SH-SY5Y (cell line): ENCODE measurements around the gene SMAD5.

ENCODE experiments used
- GATA2 ChIP-seq: IDR thresholded peaks from 2 replicates; pipeline ENCODE4 v1.6.1; 2011; ENCODE audit warnings: mild to moderate bottlenecking, low read depth, low read length
- GATA3 ChIP-seq: IDR thresholded peaks from 2 replicates; pipeline ENCODE4 v1.6.1; 2011; ENCODE audit warnings: low read depth, mild to moderate bottlenecking, low read length, moderate library complexity

DNA sequence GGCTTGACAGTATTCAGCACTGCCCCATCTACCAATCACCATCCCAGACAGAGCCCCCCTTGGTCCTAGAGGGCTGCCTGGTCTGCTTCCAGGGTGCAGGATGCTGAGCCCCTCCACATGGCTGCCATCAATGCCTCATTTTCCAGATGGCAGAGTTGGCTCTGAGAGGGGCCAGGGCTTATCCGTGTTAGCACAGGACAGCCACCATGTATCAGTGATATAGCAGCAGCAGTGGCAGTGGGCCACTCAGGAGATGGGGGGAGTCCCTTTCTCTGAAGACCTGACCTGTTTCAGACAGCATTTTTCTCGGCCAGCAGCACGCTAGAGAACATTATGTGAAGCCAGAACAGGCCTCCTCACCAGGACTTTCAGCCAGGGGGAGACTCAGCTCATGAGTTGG, 61.9 kb downstream of the SMAD5 start:
- TF ChIP-seq GATA2 (no peak), GATA3 (no peak)
